Measurements from ENCODE around the gene GMPR2. TPM values are rescaled to one million over a fixed set of nuclear protein-coding genes. Genes with fewer than 3 reads are reported as not detected.

GMPR2 gene
- 41.7 and 96.7 TPM in 2 replicates for total RNA-seq

DNA sequence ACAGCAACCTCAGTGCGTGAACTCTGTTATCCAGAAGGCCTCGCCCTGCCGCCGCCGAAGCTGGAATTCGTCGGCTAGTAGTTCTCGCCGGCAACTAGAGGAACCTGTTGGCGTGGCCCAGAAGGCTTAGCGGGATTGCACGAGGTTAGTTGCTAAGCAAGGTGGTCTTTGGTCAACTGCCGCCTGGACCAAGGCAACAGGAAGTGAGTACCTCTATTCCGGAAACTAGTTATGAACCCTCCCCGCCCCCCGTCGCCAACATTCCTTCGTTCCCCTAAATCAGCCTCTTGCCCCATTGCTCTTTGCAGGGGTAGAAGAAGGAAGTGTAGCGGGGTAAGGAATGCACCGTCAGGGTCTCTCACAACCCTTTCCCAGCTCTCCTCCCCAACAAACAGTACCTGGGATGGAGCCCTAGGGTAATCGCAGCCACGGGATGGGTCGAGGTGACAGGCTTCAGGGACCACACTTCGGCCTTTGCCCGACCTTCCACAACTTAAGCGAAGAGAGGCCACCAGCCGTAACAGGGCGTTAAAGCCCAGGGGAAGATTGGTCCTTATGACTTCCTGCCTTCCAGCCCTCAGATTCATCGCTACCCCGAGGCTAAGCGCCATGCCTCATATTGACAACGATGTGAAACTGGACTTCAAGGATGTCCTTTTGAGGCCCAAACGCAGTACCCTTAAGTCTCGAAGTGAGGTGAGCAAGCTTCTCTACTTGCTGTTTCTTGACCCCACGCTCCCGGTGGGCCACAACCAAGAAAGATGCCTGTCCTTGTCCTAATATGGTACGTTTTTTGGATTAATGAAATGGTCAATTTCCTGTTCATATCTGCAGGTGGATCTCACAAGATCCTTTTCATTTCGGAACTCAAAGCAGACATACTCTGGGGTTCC lies at the start of gene GMPR2:
Gene GMPR2 (plus strand): TSS at position 285 of the 893 bp plus-strand sequence. CDS start 325 bp downstream, at position 610.

DNA sequence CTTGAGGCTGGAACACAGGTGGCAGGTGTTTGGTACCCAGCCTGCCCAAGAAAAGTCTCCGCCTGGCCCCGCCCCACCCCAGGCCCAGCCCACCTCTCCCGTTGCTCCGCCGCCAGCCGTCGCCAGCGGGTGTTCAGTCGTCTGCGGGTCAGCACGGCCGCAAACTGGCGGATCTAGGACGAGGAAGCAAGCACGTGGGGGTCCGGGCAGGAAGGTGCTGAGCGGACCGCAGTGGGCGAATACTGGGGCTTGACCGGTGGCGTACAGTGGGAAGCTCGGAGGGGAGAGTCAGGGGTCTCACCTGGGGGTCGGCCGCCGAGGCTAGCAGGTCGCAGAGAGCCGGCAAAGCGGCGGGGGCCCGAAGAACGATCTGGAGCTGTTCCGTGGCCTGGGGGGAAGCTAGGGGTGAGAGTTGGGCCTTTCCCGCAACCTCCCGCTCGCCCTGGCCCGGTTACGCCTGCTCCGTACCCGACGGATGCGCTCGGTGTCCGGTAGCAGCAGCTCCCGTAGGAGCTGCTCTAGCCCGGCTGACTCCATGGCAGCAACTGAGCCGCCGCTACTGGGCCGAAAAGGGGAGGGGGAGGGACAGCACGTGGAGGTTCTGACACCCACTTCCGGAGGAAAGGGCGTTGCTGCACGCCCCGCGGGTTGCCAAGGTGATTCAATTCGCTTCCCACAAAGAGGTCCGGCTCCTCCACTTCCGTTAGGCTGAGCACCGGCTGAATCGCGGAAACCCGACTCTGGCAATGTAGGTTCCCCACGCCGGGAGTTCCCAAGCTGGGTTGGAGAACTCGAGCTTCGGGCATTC lies 44.3 kb upstream of the GMPR2 start, which contains the start of gene IPO4:
Gene IPO4 (minus strand): TSS at position 566 of the 808 bp plus-strand sequence. CDS start 29 bp downstream, at position 537.

DNA sequence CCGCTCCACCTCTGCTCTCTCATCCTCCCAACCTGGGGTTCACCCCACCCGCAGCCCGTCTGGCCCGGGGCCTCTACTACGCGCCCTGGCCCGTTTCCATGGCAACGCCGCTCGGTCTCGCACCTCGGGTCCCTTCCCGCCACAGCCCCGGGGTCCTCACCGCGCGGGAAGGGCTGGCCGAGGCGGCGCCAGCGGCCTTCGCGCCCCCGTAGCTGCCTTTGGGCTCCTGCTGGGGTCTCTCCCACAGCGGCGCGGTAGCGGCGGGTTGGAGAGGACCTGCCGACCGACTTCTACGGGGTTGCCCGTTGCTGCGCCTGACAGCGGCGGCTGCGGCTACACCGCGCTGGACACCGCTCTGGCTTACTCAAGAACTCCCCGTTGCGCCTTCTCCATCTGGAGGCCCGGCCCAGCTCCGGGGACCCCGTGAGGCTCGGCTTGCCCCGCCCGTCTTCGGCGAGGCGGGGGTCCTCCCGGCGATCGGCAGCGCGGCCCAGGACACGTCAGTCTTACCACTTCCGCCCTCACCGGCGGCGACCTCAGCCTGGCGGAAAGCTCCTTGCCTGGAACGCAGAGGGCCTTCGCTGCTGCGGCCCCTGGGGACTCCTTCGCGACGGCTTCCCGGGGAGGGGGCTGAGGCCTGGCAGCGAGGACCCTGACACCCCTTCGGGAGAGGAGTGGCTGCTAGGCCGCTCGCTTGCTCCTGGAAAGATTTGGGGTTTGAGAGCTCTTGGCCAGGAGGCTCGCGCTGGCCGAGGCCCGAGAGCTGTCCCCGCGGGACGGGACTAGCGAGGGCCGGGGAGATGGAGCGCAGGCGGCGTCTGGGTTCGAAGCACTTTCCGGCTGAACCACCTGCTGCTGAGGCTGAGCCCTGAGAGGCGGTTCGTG lies 37.3 kb upstream of the GMPR2 start, which contains the start of gene TM9SF1:
Gene TM9SF1 (minus strand): TSS at position 256 of the 885 bp plus-strand sequence. CDS start 422 bp downstream, outside the sequence.

DNA sequence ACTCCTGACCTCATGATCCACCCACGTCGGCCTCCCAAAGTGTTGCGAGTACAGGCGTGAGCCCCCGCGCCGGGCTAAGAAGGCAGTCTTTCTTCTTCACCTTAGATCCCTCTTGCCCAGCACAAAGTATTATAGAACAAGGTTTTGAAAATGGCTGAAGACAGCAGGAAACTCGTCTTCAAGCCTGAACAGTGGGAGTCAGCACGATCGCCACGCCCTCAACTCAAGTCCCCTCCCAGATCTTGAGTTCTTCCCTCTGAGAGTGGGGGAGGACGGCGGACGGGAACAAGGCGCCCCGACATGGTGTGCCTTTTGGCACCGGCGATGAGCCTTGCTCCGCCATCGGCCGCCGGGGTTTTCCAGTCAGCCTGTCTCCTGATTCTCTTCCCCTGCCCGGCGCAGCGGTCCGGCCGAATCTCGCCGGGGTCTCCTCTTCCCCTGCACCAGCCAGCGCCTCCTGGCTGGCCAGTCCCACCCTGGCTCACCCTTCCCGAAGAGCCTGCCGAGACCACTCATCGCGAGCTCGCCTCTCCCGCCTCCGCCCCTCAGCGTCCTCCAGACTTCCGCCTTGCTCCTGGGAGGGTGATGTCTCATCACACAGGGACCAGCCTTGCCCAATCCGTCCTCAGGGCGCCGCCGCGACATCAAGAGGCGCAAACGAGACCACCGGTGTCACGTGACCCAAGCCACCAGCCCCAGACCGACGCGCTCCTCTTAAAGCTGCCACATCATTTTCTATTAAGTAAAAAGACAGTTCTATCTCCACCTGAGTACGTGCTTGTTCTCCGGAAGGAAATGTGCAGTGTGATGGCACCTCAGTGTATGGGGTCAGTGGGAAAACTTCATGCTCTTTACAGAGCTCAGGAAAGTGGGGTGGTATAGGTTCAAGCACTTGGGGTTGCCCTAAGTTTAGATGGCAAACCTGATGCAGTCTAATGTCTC lies 19.5 kb upstream of the GMPR2 start, which contains the start of gene CHMP4A:
Gene CHMP4A (minus strand): TSS at position 565 of the 942 bp plus-strand sequence. CDS start 49 bp downstream, at position 516.

DNA sequence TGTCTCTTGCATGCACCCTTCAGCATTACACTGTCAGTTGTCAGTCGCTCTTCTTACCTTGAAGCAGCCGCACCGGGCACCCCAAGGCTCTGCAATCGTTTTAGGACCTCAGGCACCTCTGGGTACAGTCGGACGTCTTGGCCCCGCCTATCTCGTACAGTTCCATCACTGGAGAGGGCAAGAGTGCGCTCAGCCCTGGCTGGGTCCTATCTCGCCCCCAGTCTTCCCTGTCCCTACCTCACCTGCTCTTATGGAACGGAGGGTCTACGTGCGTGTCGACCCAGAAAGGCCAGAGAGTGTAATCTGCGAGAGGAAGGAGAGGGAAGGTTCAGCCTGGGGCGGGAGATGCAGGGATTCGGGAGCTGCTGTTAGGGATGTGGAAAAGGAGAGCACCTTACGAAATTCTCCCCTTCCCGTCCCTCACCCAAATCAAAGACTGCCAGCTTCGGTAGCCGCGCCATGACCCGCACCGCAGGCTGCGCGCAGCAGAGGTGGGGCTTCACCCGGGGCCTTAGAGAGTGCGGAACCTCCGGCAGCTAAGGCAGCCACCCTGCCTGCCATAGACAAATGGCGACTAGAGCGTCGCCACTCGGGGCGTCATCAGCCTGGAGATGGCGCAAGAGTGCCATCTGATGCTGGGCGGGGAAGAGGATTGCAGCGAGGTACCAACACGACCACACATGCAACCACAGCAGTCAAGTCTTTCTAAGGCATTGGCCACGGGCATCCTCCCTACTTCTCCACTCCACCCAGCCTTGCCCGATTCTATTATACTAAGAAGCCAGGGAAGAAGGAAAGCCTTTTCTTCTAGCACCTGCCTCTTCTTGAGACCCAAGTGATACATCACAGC lies 17.0 kb upstream of the GMPR2 start, which contains the start of gene MDP1:
Gene MDP1 (minus strand): TSS at position 572 of the 850 bp plus-strand sequence. CDS start 111 bp downstream, at position 461.

GRCh38 chr14:24232121-24232644 lies 546 bp upstream of the GMPR2 start, which contains the start of gene NEDD8:
TSS of gene NEDD8 (minus strand) at chr14:24232367. CDS start at chr14:24232267, 100 bp downstream.

GRCh38 chr14:24262821-24263733 lies 30.3 kb downstream of the GMPR2 start, which contains the start of gene TGM1:
TSS of gene TGM1 (minus strand) at chr14:24263177. CDS start at chr14:24262352, 825 bp downstream.

GRCh38 chr14:24271134-24271833 lies 38.6 kb downstream of the GMPR2 start, which contains the start of gene RABGGTA:
TSS of gene RABGGTA (minus strand) at chr14:24271597. CDS start at chr14:24271115, 482 bp downstream.

Other genes starting within 250 kb of the GMPR2 start
- gene DHRS4L2, start 244.0 kb upstream of the GMPR2 start, total RNA-seq: 9.0 and 16.8 TPM in 2 replicates
- gene CARMIL3, start 180.9 kb upstream of the GMPR2 start, total RNA-seq: 0.16 TPM in 1 of 2 replicates, not detected in the other
- gene CPNE6, start 161.4 kb upstream of the GMPR2 start, total RNA-seq: not detected in 2 replicates
- gene PCK2, start 138.6 kb upstream of the GMPR2 start, total RNA-seq: 32.7 and 43.4 TPM in 2 replicates
- gene DCAF11, start 118.2 kb upstream of the GMPR2 start, total RNA-seq: 27.5 and 28.7 TPM in 2 replicates
- 0.32 TPM in 1 of 2 replicates, not detected in the other for gene NRL, start 118.0 kb upstream of the GMPR2 start, total RNA-seq
- 0.32 TPM in 1 of 2 replicates, not detected in the other for gene FITM1, start 102.3 kb upstream of the GMPR2 start, total RNA-seq
- gene PSME1, start 96.7 kb upstream of the GMPR2 start, total RNA-seq: 151 and 174 TPM in 2 replicates
- gene EMC9, start 91.3 kb upstream of the GMPR2 start, total RNA-seq: 14.4 and 27.4 TPM in 2 replicates
- 44.6 and 52.2 TPM in 2 replicates for gene PSME2, start 86.3 kb upstream of the GMPR2 start, total RNA-seq
- gene RNF31, start 85.4 kb upstream of the GMPR2 start, total RNA-seq: 24.2 and 25.6 TPM in 2 replicates
- 34.2 and 65.2 TPM in 2 replicates for gene IRF9, start 71.7 kb upstream of the GMPR2 start, total RNA-seq
- gene REC8, start 60.8 kb upstream of the GMPR2 start, total RNA-seq: 2.9 TPM in 1 of 2 replicates, not detected in the other
- 24.2 and 39.0 TPM in 2 replicates for gene IPO4, start 44.1 kb upstream of the GMPR2 start, total RNA-seq
- 71.5 and 84.7 TPM in 2 replicates for gene TM9SF1, start 37.5 kb upstream of the GMPR2 start, total RNA-seq
- not detected in 2 replicates for gene TSSK4, start 27.2 kb upstream of the GMPR2 start, total RNA-seq
- gene CHMP4A, start 19.4 kb upstream of the GMPR2 start, total RNA-seq: 34.7 TPM in 2 replicates
- gene MDP1, start 16.9 kb upstream of the GMPR2 start, total RNA-seq: 6.7 and 9.2 TPM in 2 replicates
- 140 and 176 TPM in 2 replicates for gene NEDD8, start 562 bp upstream of the GMPR2 start, total RNA-seq
- gene TINF2, start 9.7 kb downstream of the GMPR2 start, total RNA-seq: 42.1 and 42.6 TPM in 2 replicates
- gene TGM1, start 30.2 kb downstream of the GMPR2 start, total RNA-seq: 0.16 and 0.72 TPM in 2 replicates
- gene RABGGTA, start 38.7 kb downstream of the GMPR2 start, total RNA-seq: 25.9 and 39.9 TPM in 2 replicates
- gene DHRS1, start 66.9 kb downstream of the GMPR2 start, total RNA-seq: 11.3 and 19.0 TPM in 2 replicates
- 12.6 and 13.9 TPM in 2 replicates for gene NOP9, start 66.9 kb downstream of the GMPR2 start, total RNA-seq
- gene CIDEB, start 75.0 kb downstream of the GMPR2 start, total RNA-seq: 0.18 and 2.8 TPM in 2 replicates
- gene LTB4R2, start 77.2 kb downstream of the GMPR2 start, total RNA-seq: 1.4 and 2.1 TPM in 2 replicates
- gene LTB4R, start 78.6 kb downstream of the GMPR2 start, total RNA-seq: 3.6 and 6.3 TPM in 2 replicates
- gene ADCY4, start 102.1 kb downstream of the GMPR2 start, total RNA-seq: 1.8 and 2.3 TPM in 2 replicates
- gene RIPK3, start 107.1 kb downstream of the GMPR2 start, total RNA-seq: 0.36 TPM in 1 of 2 replicates, not detected in the other
- 40.0 and 41.9 TPM in 2 replicates for gene NFATC4, start 135.3 kb downstream of the GMPR2 start, total RNA-seq
- gene NYNRIN, start 166.1 kb downstream of the GMPR2 start, total RNA-seq: 6.3 and 11.7 TPM in 2 replicates
- gene CBLN3, start 196.7 kb downstream of the GMPR2 start, total RNA-seq: 2.8 and 3.4 TPM in 2 replicates
- gene KHNYN, start 197.0 kb downstream of the GMPR2 start, total RNA-seq: 30.3 and 36.6 TPM in 2 replicates
- gene SDR39U1, start 209.8 kb downstream of the GMPR2 start, total RNA-seq: 14.1 and 24.2 TPM in 2 replicates

All from cardiac atrium fibroblast (primary cell).